Measurements from ENCODE around the gene GSE1.
"Not testable (repeated sequence)": the region's sequence is repeated elsewhere in the genome, so short reads cannot be mapped to it uniquely, and the experiment has no call there.

GSE1 gene

DNA sequence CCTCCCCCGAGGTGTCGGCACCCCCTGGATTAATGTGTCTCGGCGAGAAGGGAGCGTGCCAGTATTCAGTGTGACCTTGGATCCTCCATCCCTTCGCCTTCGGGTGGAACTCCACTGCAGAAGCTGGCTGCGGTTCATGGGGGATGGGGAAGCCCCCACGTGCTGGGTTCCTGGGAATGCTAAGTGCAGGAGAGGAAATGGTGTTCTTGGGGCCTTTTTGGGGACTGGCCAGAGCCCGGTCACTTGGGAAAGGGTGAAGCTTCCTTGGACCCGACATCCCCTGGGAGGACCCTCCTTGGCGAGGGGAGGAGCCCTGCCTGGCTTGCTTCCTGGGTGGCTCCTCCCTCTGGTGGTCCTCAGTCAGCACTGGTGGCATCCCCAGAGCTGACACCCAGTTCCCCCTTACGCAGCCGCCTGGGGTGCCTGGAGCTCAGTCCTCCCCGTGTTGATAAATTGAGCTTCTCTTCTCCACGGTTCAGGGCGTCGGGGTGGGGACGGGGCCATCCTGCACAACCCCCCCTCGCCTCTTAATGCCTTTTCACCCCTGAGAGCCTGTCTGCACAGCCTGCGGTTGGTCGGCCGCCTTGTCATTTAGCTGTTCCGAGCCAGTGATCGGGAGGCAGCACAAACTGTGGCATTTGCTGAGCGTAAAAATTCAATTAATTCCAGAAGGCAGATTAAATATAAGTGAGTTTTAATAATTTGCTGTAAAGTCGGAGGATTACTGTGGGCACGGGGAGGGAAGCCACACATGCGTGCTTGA lies 30.7 kb upstream of the GSE1 start:
- Mint-ChIP-seq H3K4me1 (ENCODE audit: low read depth) (peaks cover 38% of the 10 kb centered on the region), H3K9me3 (ENCODE audit: low read depth) (no peaks in the 10 kb centered on the region), H3K27me3 (no peaks in the 10 kb centered on the region), H3K27ac (peak overlapping the region; percentile 50), H3K36me3 (no peaks in the 10 kb centered on the region), H3K4me3 (peak overlapping the region; percentile 32)

DNA sequence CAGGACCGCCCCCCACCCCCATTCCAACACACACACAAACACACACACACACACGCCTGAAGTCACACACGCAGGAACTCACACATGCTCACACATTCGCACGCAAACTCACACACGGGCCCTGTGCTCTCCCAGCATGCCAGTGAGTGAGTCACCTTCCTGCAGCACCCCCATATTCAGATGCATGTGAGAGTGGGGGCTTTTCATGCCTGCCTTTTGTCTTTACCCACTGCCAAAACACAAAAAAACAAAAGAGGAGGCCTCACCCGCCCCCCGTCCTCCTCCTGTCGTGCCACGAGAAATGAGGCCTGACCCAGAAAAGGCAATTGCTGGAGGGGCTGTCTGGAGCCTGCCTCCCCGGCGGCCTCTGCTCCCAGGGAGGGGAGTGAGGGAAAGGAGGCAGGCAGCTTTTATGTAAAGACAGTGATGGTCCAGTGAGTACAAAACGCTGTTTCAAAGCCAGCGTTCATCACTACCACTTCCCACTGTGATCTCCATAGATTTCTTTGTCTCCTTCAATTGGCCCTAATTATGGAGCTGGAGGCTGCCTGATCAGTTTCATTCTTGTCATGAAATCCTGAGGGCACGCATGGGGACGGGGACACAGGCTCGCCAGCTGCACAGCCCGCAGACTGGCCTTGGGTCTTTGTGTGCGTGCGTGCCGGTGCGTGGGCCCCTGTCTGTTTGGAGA lies 29.5 kb upstream of the GSE1 start:
- peak overlapping the region; percentile 91 for H3K27ac Mint-ChIP-seq
- H3K9me3 Mint-ChIP-seq (ENCODE audit: low read depth): no peaks in the 10 kb centered on the region
- H3K4me3 Mint-ChIP-seq: peak overlapping the region; percentile 65
- H3K36me3 Mint-ChIP-seq: no peaks in the 10 kb centered on the region
- no peaks in the 10 kb centered on the region for H3K27me3 Mint-ChIP-seq
- peaks cover 37% of the 10 kb centered on the region for H3K4me1 Mint-ChIP-seq (ENCODE audit: low read depth)

DNA sequence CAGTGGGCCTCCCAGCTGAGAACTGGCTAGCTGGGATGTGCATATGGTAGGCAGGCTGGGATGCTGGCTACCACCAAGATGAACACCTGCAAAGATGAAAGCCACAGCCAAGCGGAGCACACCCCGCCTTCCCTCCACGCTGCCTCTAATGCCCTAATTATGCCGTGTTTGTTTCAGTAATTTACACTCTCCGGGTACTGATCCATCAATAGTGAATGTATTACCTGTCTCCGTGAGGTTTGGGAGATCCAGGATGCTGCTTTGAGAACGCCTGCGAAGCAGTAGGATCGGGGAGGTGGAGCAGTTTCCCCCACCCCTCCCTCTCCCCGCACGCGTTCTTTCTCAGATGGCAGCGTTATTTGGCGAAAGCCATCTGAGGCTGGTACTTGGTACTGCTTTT lies 28.9 kb upstream of the GSE1 start:
- Mint-ChIP-seq H3K27me3 (no peaks in the 10 kb centered on the region), H3K4me3 (no peak overlapping the region), H3K9me3 (ENCODE audit: low read depth) (no peaks in the 10 kb centered on the region), H3K4me1 (ENCODE audit: low read depth) (peaks cover 32% of the 10 kb centered on the region), H3K27ac (peak overlapping the region; percentile 41), H3K36me3 (no peaks in the 10 kb centered on the region)

DNA sequence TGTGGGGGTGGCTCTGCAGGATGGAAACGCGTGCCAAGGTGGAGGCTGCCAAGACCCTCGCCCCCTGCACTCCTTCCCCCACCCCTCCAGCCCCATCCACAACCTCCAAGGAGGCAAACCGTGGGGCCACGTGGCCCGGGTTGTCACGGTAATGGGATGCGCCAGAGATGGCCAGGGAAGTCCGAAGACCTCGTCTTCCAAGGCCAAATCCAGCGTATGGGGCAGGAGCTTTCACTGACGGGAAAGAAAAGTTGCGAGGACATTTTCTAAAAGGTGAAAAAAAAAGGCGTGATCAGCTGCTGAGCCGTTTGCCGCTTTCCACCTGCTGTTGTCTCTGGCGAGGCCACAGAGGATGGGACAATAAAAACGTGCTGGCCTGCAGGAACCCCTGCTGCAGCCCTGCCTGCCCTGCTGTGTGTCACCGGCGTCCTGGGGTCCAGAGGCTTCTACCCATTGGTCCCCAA lies 28.3 kb upstream of the GSE1 start:
- H3K9me3 Mint-ChIP-seq (ENCODE audit: low read depth): no peaks in the 10 kb centered on the region
- no peaks in the 10 kb centered on the region for H3K36me3 Mint-ChIP-seq
- H3K4me1 Mint-ChIP-seq (ENCODE audit: low read depth): peaks cover 28% of the 10 kb centered on the region
- H3K4me3 Mint-ChIP-seq: no peak overlapping the region
- H3K27ac Mint-ChIP-seq: no peak overlapping the region
- H3K27me3 Mint-ChIP-seq: no peaks in the 10 kb centered on the region

DNA sequence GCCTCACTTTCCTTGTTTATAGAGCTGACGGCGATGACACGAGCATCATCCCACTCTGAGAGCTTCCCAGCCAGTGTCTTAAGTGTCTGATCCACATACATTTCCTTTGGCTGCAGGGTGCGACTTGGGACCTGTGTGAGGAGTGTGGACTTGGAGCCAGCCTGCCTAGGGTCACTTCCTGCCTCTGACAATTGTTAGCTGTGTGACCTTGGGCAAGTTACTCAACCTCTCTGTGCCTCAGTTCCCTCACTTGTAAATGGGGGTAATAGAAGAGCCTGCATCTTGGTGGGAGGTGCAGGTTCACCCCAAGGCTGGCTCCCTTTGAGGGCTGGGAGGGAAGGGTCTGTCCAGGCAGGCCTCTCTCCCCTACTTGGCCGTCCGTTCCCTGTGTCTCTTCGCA lies 27.4 kb upstream of the GSE1 start:
- H3K4me1 Mint-ChIP-seq (ENCODE audit: low read depth): peaks cover 27% of the 10 kb centered on the region
- H3K36me3 Mint-ChIP-seq: no peaks in the 10 kb centered on the region
- no peaks in the 10 kb centered on the region for H3K9me3 Mint-ChIP-seq (ENCODE audit: low read depth)
- H3K4me3 Mint-ChIP-seq: no peak overlapping the region
- H3K27me3 Mint-ChIP-seq: no peaks in the 10 kb centered on the region
- H3K27ac Mint-ChIP-seq: no peak overlapping the region

DNA sequence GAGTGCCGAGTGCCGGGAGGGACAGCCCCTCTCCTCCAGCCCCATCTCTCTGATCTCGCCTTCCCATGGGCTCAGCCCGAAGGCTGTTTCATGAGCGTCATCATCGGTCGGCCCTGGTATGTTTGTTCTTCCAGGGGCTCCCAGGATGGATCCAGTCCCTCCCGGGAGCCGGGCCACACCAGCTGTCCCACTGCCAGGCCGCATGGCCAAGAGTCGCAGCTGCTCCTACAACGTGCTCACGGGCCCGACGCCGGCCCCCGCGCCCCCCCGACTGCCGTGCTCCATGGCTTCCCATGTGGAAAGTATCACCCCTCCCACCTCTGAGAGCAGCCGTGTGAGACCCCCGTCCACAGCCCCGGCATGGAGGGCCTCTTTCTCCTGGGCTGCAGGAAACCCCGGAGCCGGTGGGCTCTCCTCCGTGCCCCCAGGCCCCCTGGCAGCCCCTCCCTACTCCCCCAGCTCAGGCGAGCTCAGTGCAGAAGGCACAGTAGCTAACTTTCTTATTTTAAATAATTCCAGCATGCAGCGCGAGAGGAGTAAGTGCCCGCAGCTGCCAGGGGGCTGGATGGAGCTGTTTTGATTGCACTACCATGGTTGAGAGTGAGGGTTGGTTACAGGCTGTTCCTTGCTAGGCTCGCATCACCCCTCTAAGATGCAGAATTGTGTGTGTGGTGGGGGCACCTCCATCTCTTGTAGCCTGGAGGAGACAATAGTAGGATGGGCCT lies 26.6 kb upstream of the GSE1 start:
- Mint-ChIP-seq H3K4me3 (no peak overlapping the region), H3K27ac (no peak overlapping the region), H3K9me3 (ENCODE audit: low read depth) (no peaks in the 10 kb centered on the region), H3K27me3 (no peaks in the 10 kb centered on the region), H3K4me1 (ENCODE audit: low read depth) (peaks cover 25% of the 10 kb centered on the region), H3K36me3 (no peaks in the 10 kb centered on the region)

DNA sequence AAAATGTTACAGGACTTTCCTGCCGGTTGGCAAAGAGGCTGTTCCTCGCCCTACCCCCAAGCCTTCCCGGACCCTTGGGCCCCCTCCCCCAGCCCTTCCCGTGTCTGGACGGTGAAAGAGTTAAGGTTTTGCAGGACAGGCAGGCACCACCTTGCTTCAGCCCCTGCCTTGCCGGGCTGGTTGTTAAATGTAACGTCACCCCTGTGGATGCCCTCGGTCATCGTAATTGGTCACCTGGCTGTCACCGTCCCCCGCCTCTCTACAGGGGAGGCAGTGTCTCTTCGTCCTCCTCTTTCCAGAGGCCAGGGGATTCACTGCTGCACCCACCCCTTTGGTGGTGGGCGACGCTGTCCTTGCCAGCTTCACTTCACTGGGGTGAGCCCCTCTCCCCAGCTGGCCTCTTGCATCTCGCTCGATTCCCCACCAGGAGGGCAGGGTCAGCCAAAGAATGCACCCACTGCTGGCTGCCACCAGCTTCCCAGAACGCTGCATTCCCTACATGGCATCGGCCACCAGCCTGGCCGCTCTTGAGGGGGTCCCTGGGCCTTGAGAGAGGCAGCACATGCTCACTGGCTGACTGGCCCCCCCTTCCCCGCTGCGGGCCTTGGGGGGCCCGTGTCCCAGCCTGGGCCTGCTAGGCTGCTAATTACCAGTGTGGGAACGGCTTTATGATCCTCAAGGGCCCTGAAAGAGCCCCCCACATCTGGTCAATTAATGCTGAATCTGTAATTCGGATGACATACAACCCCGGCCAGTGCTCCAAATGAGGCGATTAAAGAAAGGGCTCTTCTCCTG lies 25.2 kb upstream of the GSE1 start:
- H3K4me1 Mint-ChIP-seq (ENCODE audit: low read depth): peaks cover 20% of the 10 kb centered on the region
- peaks cover 2% of the 10 kb centered on the region for H3K36me3 Mint-ChIP-seq
- H3K9me3 Mint-ChIP-seq (ENCODE audit: low read depth): no peaks in the 10 kb centered on the region
- H3K27me3 Mint-ChIP-seq: no peaks in the 10 kb centered on the region
- no peak overlapping the region for H3K4me3 Mint-ChIP-seq
- H3K27ac Mint-ChIP-seq: no peak overlapping the region

DNA sequence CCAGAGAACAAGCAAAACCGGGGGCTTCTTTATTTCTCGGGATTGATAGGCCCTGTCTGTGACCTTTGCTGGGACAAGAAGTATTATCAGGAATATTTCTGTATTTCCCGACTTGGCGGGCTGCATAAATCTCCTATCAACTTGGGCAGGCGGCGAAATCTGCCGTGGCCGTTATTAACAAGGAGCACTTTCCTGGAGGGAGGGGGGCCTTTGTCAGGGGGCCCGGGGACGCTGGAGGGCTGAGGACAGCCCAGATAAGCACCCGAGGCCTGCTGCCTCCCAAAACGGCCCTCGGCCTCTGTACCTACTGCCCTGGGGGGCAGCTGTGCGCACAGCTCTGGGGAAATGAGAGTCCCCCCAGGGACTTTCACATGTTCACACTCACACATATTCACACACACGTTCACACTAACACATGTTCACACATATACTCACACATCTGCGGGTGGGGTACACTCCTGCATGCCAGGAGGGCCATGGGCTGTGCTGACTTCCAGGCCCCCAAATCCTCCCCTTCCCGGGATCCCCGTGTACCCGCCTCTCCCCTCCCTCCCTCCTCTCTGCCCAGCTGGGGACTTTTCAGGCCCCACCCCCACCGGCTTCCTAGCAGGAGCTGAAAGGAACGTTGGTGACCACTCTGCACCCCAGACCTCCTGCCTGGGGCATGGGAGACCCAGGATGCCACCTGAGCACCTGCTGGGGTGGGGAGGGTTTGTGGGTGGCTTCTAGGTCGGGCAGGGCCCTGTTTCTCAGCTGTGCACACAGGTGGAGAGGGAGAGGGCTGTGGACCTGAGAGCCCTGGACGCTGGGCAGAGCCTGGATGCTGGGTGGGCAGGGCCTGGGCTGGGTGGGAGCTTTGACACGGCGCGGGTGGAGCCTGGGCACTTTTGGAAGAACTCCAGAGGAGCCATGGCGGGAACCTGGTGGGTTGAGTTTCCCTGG lies 24.3 kb upstream of the GSE1 start:
- H3K4me1 Mint-ChIP-seq (ENCODE audit: low read depth): peaks cover 11% of the 10 kb centered on the region
- H3K4me3 Mint-ChIP-seq: no peak overlapping the region
- H3K27ac Mint-ChIP-seq: no peak overlapping the region
- H3K27me3 Mint-ChIP-seq: no peaks in the 10 kb centered on the region
- no peaks in the 10 kb centered on the region for H3K9me3 Mint-ChIP-seq (ENCODE audit: low read depth)
- H3K36me3 Mint-ChIP-seq: peaks cover 2% of the 10 kb centered on the region

DNA sequence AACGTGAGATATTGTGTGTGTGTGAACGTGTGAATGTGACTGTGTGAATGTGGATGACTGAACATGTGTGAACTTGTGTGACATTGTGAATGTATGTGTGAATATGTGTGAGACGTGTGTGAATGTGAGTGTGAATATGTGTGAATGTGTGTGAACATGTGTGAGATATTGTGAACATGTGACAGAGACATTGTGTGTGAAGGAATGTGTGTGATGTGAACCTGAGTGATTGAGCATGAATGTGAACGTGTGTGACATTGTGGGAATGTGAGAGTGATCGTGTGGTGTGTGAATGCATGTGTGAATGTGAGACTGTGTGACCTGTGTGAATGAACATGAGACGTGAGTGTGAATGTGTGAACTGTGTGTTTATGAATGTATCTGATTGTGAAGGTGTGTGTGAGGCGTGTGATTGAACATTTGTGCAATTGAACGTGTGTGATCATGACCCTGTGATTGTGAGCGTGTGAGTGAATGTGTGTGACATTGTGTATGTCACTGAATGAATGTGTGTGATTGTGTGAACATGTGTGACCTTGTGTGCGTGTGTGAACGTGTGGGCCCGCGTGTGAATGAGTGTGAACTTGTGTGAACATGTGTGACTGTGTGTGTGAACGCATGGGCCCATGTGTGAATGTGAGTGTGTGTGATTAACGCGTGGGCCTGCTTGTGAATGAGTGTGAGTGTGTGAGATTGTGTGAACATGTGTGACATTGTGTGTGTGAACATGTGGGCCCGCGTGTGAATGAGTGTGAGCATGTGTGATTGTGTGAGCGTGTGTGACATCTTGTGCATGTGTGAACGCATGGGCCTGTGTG lies 23.2 kb upstream of the GSE1 start:
- Mint-ChIP-seq H3K4me1 (ENCODE audit: low read depth) (peaks cover 6% of the 10 kb centered on the region), H3K36me3 (peaks cover 2% of the 10 kb centered on the region), H3K9me3 (ENCODE audit: low read depth) (no peaks in the 10 kb centered on the region)

DNA sequence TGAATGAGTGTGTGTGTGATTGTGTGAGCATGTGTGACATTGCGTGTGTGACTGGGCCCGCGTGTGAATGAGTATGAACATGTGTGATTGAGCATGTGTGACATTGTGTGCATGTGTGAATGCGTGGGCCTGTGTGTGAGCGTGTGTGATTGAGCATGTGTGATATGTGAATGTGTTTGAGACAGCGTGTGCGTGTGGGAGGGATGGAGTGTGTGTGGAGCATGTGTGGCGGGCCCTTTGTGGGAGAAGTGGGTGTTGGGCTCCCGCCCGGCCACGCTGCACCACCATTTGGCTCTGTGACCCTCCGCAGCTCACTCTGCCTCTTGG lies 22.7 kb upstream of the GSE1 start:
- Mint-ChIP-seq H3K4me3 (no peak overlapping the region), H3K27ac (no peak overlapping the region), H3K36me3 (peaks cover 2% of the 10 kb centered on the region), H3K27me3 (no peaks in the 10 kb centered on the region), H3K9me3 (ENCODE audit: low read depth) (no peaks in the 10 kb centered on the region), H3K4me1 (ENCODE audit: low read depth) (peaks cover 7% of the 10 kb centered on the region)

More for the DNA sequence above, 23.2 kb upstream of the GSE1 start:
- Mint-ChIP-seq H3K27ac (no peak overlapping the region), H3K4me3 (no peak overlapping the region), H3K27me3 (no peaks in the 10 kb centered on the region)

DNA sequence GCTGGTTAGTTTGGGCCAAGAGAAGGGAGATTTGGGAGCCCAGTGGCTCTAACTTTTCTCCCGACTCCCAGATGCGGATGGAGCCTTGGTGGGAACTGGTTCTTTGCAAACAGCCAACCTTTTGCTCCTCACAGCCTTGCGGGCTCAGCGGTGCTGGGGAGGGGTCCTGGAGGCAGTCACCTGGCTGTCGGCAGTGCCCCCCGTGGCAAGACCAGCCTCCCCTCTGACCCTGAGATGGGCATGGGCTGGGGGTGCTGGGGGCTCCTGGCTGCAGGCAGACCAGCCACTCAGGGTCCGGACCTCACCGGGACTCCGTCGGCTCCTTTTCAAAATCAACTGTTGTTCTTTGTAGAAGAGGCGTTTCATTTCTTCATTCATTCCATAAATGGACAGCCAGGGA lies 21.7 kb upstream of the GSE1 start:
- Mint-ChIP-seq H3K27ac (no peak overlapping the region), H3K4me3 (no peak overlapping the region), H3K27me3 (no peaks in the 10 kb centered on the region), H3K36me3 (peaks cover 4% of the 10 kb centered on the region), H3K4me1 (ENCODE audit: low read depth) (peaks cover 9% of the 10 kb centered on the region), H3K9me3 (ENCODE audit: low read depth) (no peaks in the 10 kb centered on the region)

DNA sequence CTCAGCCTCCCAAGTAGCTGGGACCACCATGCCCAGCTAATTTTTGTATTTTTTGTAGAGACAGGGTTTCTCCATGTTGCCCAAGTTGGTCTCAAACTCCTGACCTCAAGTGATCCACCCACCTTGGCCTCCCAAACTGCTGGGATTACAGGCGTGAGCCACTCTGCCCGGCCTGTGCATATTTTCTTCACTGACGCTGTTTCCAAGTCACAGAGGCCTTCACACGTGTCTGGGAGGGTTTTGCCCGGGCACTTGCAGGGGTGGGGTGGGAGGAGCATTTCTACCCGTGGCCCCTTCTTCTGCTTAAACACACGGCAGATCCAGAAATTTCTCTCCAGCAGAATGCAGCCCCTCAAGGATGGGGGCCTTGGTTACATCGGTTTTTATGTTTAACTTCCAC lies 20.8 kb upstream of the GSE1 start:
- H3K4me1 Mint-ChIP-seq (ENCODE audit: low read depth); H3K4me3 Mint-ChIP-seq; H3K9me3 Mint-ChIP-seq (ENCODE audit: low read depth); H3K27ac Mint-ChIP-seq; H3K36me3 Mint-ChIP-seq; H3K27me3 Mint-ChIP-seq: not testable (repeated sequence)

DNA sequence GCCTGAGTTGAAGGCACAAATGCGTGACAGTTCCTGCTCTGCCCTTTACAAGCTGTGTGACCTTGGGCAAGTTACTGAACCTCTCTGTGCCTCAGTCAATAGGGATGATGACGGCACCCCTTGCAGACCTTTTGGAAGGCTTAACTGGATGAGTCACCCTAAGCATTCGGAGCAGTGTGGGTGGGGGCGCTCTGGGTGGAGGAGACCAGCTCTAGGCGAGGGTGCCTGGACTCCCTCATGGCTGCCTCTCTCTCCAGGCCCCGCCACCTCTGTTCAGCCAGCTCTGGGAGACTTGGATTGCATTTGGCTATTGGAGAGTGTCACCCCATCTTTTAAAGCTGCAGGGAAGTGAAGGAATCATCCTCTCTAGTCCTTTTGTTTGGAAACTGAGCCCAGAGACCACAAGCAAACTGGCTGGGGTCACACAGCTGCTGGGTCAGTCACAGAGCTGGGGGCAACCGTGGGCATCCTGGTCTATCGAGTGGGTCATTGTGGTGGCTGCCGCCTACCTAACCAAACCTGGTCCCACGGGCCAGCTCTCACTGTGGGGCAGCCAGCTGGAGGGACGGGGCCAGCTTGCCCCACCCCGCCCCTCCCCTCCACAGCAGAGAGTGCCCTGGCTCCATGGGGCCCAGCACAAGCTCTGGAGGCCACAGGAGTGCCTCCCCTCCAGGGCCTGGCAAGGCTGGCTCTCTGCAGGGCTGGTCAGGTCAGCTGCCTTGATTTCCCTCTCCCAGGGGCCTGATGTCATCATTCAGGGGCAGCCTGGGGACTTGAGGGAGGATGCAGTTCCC lies 20.2 kb upstream of the GSE1 start:
- peaks cover 4% of the 10 kb centered on the region for H3K36me3 Mint-ChIP-seq
- H3K9me3 Mint-ChIP-seq (ENCODE audit: low read depth): no peaks in the 10 kb centered on the region
- peaks cover 9% of the 10 kb centered on the region for H3K4me1 Mint-ChIP-seq (ENCODE audit: low read depth)
- H3K4me3 Mint-ChIP-seq: no peak overlapping the region
- no peak overlapping the region for H3K27ac Mint-ChIP-seq
- no peaks in the 10 kb centered on the region for H3K27me3 Mint-ChIP-seq
